Peyer's patch (tissue), 4 donors: ENCODE data around the gene CASR.

Source experiments
- CTCF ChIP-seq, 6 experiments: fragments of 450-650 bp in 4 of 6; fragments of 200-600 bp in 2 of 6; sonication (generic) in 1 of 6; IDR thresholded peaks; one replicate each; pipeline ENCODE4 v1.5.1; 2017 to 2019; ENCODE audit warnings: antibody characterized with exemption in 6 of 6, mild to moderate bottlenecking in 3 of 6, moderate library complexity in 1 of 6
- POLR2A ChIP-seq, 2 donors: fragments of 450-650 bp; IDR thresholded peaks; one replicate each; pipeline ENCODE4 v1.5.1; 2017; ENCODE audit warnings: antibody characterized with exemption in 2 of 2, mild to moderate bottlenecking in 2 of 2, moderate library complexity in 2 of 2

- TF ChIP-seq POLR2A (IDR thresholded peaks at IDR 0.05) (no peak), CTCF (IDR thresholded peaks at IDR 0.05) (no peak)
Measured at GRCh38 chr3:122269045-122269444, 85.6 kb downstream of the CASR start.
